ENCODE results near the gene NAP1L1. TPM values are rescaled to one million over a fixed set of nuclear protein-coding genes. Genes with fewer than 3 reads are reported as not detected.
"Not testable (repeated sequence)": the region's sequence is repeated elsewhere in the genome, so short reads cannot be mapped to it uniquely, and the experiment has no call there.

Gene NAP1L1
- total RNA-seq, 1 experiment from 2014 or later = 837 TPM

- ChIA-PET POLR2A (ENCODE audit: low non-redundant PET) (interaction anchor here (0.7 kb wide), 1 partner anchor 86 kb away, joined by 4 read pairs; no protein-coding TSS in a partner anchor), CTCF (no interaction called here)
- TF ChIP-seq CTCF (conservative IDR thresholded peaks at IDR 0.05; ENCODE audit: low read depth, low read length) (no peak), EZH2 (IDR thresholded peaks at IDR 0.05; ENCODE audit: borderline replicate concordance, low read depth, low read length, poor library complexity, severe bottlenecking) (no peak)
- intact Hi-C loops (cut with micrococcal nuclease; ENCODE audit: unreplicated experiment) = no loop called here
- no peaks in the 10 kb centered on the region for H3K27me3 ChIP-seq (replicated peaks; ENCODE audit: insufficient read depth, low read depth, low read length, poor library complexity)
- H3K4me1 ChIP-seq (ENCODE audit: insufficient read depth, low read length, poor library complexity, severe bottlenecking) = no peaks in the 10 kb centered on the region
- H3K9me3 ChIP-seq (ENCODE audit: low read depth, low read length, poor library complexity, severe bottlenecking) = no peaks in the 10 kb centered on the region
- H3K4me3 ChIP-seq (ENCODE audit: low read depth, low read length, poor library complexity, severe bottlenecking) = no peak overlapping the region
- no peaks in the 10 kb centered on the region for H3K36me3 ChIP-seq (ENCODE audit: insufficient read depth, low read length, poor library complexity, severe bottlenecking)
- H3K27ac ChIP-seq (ENCODE audit: low read depth, low read length, poor library complexity, severe bottlenecking) = no peak overlapping the region
- no peak for DNase-seq (ENCODE audit: low spot score)
- no TSS peak for BruUV-seq (replicated peaks)
Measured at GRCh38 chr12:75994069-75994740, 90.3 kb downstream of the NAP1L1 start.

- H3K27ac ChIP-seq (ENCODE audit: low read depth, low read length, poor library complexity, severe bottlenecking) = no peak overlapping the region
- CTCF ChIA-PET = no interaction called here
Measured at GRCh38 chr12:75991753-75992152, 92.7 kb downstream of the NAP1L1 start.

GRCh38 chr12:75990189-75990912 is 94.1 kb downstream of the NAP1L1 start:
- Histone ChIP-seq H3K9me3 (ENCODE audit: low read depth, low read length, poor library complexity, severe bottlenecking) (no peaks in the 10 kb centered on the region), H3K4me3 (ENCODE audit: low read depth, low read length, poor library complexity, severe bottlenecking) (no peak overlapping the region), H3K4me1 (ENCODE audit: insufficient read depth, low read length, poor library complexity, severe bottlenecking) (peaks cover 5% of the 10 kb centered on the region), H3K27me3 (replicated peaks; ENCODE audit: insufficient read depth, low read depth, low read length, poor library complexity) (no peaks in the 10 kb centered on the region), H3K27ac (ENCODE audit: low read depth, low read length, poor library complexity, severe bottlenecking) (no peak overlapping the region), H3K36me3 (ENCODE audit: insufficient read depth, low read length, poor library complexity, severe bottlenecking) (no peaks in the 10 kb centered on the region)
- intact Hi-C loops (cut with micrococcal nuclease; ENCODE audit: unreplicated experiment) = no loop called here
- no TSS peak for BruUV-seq (replicated peaks)
- no peak for DNase-seq (ENCODE audit: low spot score)
- ChIA-PET POLR2A (ENCODE audit: low non-redundant PET) (no interaction called here), CTCF (no interaction called here)
- TF ChIP-seq EZH2 (IDR thresholded peaks at IDR 0.05; ENCODE audit: borderline replicate concordance, low read depth, low read length, poor library complexity, severe bottlenecking) = no peak
- TF ChIP-seq CTCF (conservative IDR thresholded peaks at IDR 0.05; ENCODE audit: low read depth, low read length) = no peak

More at GRCh38 chr12:75991753-75992152, 92.7 kb downstream of the NAP1L1 start:
- Histone ChIP-seq H3K4me1 (ENCODE audit: insufficient read depth, low read length, poor library complexity, severe bottlenecking) (no peaks in the 10 kb centered on the region), H3K9me3 (ENCODE audit: low read depth, low read length, poor library complexity, severe bottlenecking) (no peaks in the 10 kb centered on the region), H3K4me3 (ENCODE audit: low read depth, low read length, poor library complexity, severe bottlenecking) (no peak overlapping the region), H3K27me3 (replicated peaks; ENCODE audit: insufficient read depth, low read depth, low read length, poor library complexity) (no peaks in the 10 kb centered on the region), H3K36me3 (ENCODE audit: insufficient read depth, low read length, poor library complexity, severe bottlenecking) (no peaks in the 10 kb centered on the region)
- POLR2A ChIA-PET (ENCODE audit: low non-redundant PET) = no interaction called here
- intact Hi-C loops (cut with micrococcal nuclease; ENCODE audit: unreplicated experiment) = no loop called here
- DNase-seq (ENCODE audit: low spot score) = no peak
- TF ChIP-seq CTCF (conservative IDR thresholded peaks at IDR 0.05; ENCODE audit: low read depth, low read length) (no peak), EZH2 (IDR thresholded peaks at IDR 0.05; ENCODE audit: borderline replicate concordance, low read depth, low read length, poor library complexity, severe bottlenecking) (no peak)
- no TSS peak for BruUV-seq (replicated peaks)

- H3K4me1 ChIP-seq (ENCODE audit: insufficient read depth, low read length, poor library complexity, severe bottlenecking); intact Hi-C loops (cut with micrococcal nuclease; ENCODE audit: unreplicated experiment); H3K36me3 ChIP-seq (ENCODE audit: insufficient read depth, low read length, poor library complexity, severe bottlenecking); DNase-seq (ENCODE audit: low spot score); CTCF ChIA-PET; H3K4me3 ChIP-seq (ENCODE audit: low read depth, low read length, poor library complexity, severe bottlenecking); H3K27me3 ChIP-seq (replicated peaks; ENCODE audit: insufficient read depth, low read depth, low read length, poor library complexity); H3K27ac ChIP-seq (ENCODE audit: low read depth, low read length, poor library complexity, severe bottlenecking); H3K9me3 ChIP-seq (ENCODE audit: low read depth, low read length, poor library complexity, severe bottlenecking); POLR2A ChIA-PET (ENCODE audit: low non-redundant PET); BruUV-seq (replicated peaks): not testable (repeated sequence)
Measured at GRCh38 chr12:75987709-75988108, 96.8 kb downstream of the NAP1L1 start.

All from A673 (cell line).